Prostate gland (tissue), 2 donors: ENCODE data around the gene TAF10.

ENCODE experiments used
- POLR2A ChIP-seq: fragments of 450-650 bp; IDR thresholded peaks from one replicate; pipeline ENCODE4 v1.6.1; 2016; ENCODE audit warnings: antibody characterized with exemption, mild to moderate bottlenecking
- POLR2AphosphoS5 ChIP-seq: sonication (generic); formaldehyde crosslinking; IDR thresholded peaks from one replicate; pipeline ENCODE4 v1.6.1; 2017; ENCODE audit warnings: antibody characterized with exemption
- TF ChIP-seq, protein P1 (sequence below), 4 experiments: fragments of 200-600 bp in 2 of 4; fragments of 450-650 bp in 2 of 4; sonication (generic) in 2 of 4; IDR thresholded peaks; 1 replicate in 3 of 4; 2 replicates in 1 of 4; pipeline ENCODE4 v1.5.1; 2016 to 2019; ENCODE audit warnings: antibody characterized with exemption in 4 of 4, mild to moderate bottlenecking in 2 of 4, moderate library complexity in 2 of 4

DNA sequence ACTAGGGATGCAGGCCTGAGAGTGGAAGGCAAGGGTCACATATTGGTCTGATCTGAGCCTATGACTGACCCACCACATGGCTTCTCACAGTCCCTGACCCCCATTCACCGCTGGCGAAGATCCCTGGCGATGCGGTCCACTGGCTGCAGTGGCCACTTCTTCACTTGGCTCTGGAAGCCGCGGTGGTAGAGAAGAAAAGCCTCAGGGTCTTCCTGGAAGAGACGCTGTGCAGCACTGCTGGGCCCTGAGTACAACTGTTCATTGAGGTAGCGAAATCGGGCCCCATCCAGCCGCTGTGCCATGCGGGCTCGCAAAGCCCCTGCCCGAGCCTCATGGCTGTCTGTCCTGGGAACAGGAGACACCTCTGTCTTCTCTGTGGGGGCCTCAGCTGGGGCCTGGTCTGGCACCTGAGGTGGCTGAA, 11.0 kb downstream of the TAF10 start:
- TF ChIP-seq, protein P1, sequence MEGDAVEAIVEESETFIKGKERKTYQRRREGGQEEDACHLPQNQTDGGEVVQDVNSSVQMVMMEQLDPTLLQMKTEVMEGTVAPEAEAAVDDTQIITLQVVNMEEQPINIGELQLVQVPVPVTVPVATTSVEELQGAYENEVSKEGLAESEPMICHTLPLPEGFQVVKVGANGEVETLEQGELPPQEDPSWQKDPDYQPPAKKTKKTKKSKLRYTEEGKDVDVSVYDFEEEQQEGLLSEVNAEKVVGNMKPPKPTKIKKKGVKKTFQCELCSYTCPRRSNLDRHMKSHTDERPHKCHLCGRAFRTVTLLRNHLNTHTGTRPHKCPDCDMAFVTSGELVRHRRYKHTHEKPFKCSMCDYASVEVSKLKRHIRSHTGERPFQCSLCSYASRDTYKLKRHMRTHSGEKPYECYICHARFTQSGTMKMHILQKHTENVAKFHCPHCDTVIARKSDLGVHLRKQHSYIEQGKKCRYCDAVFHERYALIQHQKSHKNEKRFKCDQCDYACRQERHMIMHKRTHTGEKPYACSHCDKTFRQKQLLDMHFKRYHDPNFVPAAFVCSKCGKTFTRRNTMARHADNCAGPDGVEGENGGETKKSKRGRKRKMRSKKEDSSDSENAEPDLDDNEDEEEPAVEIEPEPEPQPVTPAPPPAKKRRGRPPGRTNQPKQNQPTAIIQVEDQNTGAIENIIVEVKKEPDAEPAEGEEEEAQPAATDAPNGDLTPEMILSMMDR (IDR thresholded peaks at IDR 0.05) = no peak
- no peak for TF ChIP-seq POLR2A
- TF ChIP-seq POLR2AphosphoS5 = no peak
